ENCODE measurements around the gene S100A1.
"Not testable (repeated sequence)": the region's sequence is repeated elsewhere in the genome, so short reads cannot be mapped to it uniquely, and the experiment has no call there.

S100A1 gene

GRCh38 chr1:153629971-153630370, 1.7 kb downstream of the S100A1 start:
- H3K4me3 Mint-ChIP-seq: no peak overlapping the region
- no peaks in the 10 kb centered on the region for H3K27me3 Mint-ChIP-seq (ENCODE audit: low read depth)
- H3K27ac Mint-ChIP-seq: no peak overlapping the region
- H3K4me1 Mint-ChIP-seq (ENCODE audit: low read depth): peaks cover 18% of the 10 kb centered on the region
- H3K9me3 Mint-ChIP-seq: no peaks in the 10 kb centered on the region
- DNase-seq (ENCODE audit: low spot score): no peak
- H3K36me3 Mint-ChIP-seq (ENCODE audit: low read depth): peaks cover 4% of the 10 kb centered on the region

- Mint-ChIP-seq H3K4me3 (no peak overlapping the region), H3K36me3 (ENCODE audit: low read depth) (peaks cover 5% of the 10 kb centered on the region), H3K27ac (no peak overlapping the region), H3K27me3 (ENCODE audit: low read depth) (no peaks in the 10 kb centered on the region), H3K4me1 (ENCODE audit: low read depth) (peaks cover 19% of the 10 kb centered on the region), H3K9me3 (no peaks in the 10 kb centered on the region)
- DNase-seq (ENCODE audit: low spot score): no peak
Measured at GRCh38 chr1:153630384-153630783, 2.1 kb downstream of the S100A1 start.

- Mint-ChIP-seq H3K27me3 (ENCODE audit: low read depth) (no peaks in the 10 kb centered on the region), H3K27ac (peak overlapping the region; percentile 29), H3K36me3 (ENCODE audit: low read depth) (peaks cover 9% of the 10 kb centered on the region), H3K9me3 (no peaks in the 10 kb centered on the region), H3K4me1 (ENCODE audit: low read depth) (peaks cover 21% of the 10 kb centered on the region), H3K4me3 (no peak overlapping the region)
- no peak for DNase-seq (ENCODE audit: low spot score)
Measured at GRCh38 chr1:153631047-153632022, 3.1 kb downstream of the S100A1 start.

GRCh38 chr1:153633161-153633753, 5.0 kb downstream of the S100A1 start:
- Mint-ChIP-seq H3K4me3 (peak overlapping the region; percentile 95), H3K27ac (peak overlapping the region; percentile 100), H3K36me3 (ENCODE audit: low read depth) (peaks cover 24% of the 10 kb centered on the region), H3K9me3 (no peaks in the 10 kb centered on the region), H3K4me1 (ENCODE audit: low read depth) (peaks cover 28% of the 10 kb centered on the region), H3K27me3 (ENCODE audit: low read depth) (no peaks in the 10 kb centered on the region)
- no peak for DNase-seq (ENCODE audit: low spot score)

DNA sequence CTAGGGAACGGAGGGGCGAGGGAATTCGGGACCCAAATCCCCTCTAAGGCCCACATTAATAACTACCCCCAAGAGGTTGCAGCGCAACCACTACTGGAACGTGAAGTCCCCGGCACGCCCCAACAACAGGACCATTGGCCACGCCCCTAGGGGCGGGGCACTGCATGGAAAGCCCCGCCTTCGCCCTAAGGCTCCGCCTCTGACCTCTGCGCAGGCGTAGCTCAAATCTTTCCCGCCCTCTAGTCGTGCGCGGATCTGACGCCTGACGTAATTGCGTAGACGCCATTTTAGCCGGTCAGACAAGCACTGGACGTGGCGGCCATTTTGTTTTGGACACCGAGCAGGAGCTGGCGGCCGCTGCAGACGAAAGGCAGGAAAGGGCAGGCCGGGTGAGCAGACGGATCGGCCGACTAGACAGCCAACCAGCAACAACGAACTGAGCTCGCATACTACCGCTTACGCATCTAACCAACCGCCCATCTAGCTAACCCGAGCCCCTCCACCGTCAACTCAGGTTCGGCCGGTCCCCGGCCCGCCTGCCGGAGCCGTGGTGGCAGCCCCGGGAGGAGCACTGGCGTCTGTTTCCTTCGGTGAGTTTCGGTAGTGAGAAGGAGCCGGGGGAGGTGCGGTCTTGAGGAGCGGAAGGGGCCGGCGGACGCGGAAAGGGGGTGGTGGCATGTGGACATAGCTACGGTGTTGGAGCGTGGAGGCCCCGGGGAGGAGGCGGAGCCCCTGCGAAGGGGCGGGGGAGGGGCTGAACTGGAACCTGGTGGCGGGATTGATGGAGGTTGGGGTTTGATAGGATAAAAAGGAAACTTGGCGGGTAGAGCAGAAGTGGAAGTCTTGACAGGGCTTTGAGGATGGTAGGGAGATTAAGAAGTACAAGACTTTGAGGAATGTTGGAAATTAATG, 5.8 kb downstream of the S100A1 start, which contains the start of gene CHTOP:
Gene CHTOP, plus strand, starts transcription at position 313 of the 912 bp plus-strand sequence. CDS start 2,523 bp downstream, outside the sequence.
- Mint-ChIP-seq H3K27me3 (ENCODE audit: low read depth) (no peaks in the 10 kb centered on the region), H3K9me3 (no peaks in the 10 kb centered on the region), H3K4me1 (ENCODE audit: low read depth) (peaks cover 28% of the 10 kb centered on the region), H3K36me3 (ENCODE audit: low read depth) (peaks cover 30% of the 10 kb centered on the region), H3K4me3 (peak within 1 kb of the TSS; percentile 95), H3K27ac (peak within 1 kb of the TSS; percentile 100)
- DNase-seq (ENCODE audit: low spot score): peak; percentile 97

DNA sequence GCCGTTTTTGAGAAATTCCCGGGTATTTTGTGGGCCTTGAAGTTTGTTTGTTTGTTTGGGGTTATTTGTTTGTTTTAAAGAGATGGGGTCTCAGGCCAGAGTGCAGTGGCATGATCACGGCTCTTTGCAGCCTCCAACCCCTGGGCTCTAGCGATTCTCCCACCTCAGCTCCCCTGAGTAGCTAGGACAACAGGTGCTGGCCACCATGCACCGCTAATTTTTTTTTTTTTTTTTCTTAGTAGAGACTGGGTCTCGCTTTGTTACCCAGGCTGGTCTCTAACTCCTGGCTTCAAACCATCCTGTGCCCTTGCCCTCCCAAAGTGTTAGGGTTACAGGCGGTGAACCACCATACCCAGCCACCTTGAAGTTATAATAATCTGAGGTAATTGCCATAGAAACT, 7.6 kb downstream of the S100A1 start:
- no peak for DNase-seq (ENCODE audit: low spot score)
- Mint-ChIP-seq H3K9me3 (no peaks in the 10 kb centered on the region), H3K36me3 (ENCODE audit: low read depth) (peaks cover 38% of the 10 kb centered on the region), H3K4me3 (peak overlapping the region; percentile 95), H3K4me1 (ENCODE audit: low read depth) (peaks cover 27% of the 10 kb centered on the region), H3K27ac (peak overlapping the region; percentile 70), H3K27me3 (ENCODE audit: low read depth) (no peaks in the 10 kb centered on the region)

- no peak for DNase-seq (ENCODE audit: low spot score)
- no peaks in the 10 kb centered on the region for H3K27me3 Mint-ChIP-seq (ENCODE audit: low read depth)
- no peak overlapping the region for H3K4me3 Mint-ChIP-seq
- H3K36me3 Mint-ChIP-seq (ENCODE audit: low read depth): peaks cover 43% of the 10 kb centered on the region
- no peaks in the 10 kb centered on the region for H3K9me3 Mint-ChIP-seq
- peaks cover 28% of the 10 kb centered on the region for H3K4me1 Mint-ChIP-seq (ENCODE audit: low read depth)
- H3K27ac Mint-ChIP-seq: no peak overlapping the region
Measured at GRCh38 chr1:153636312-153636711, 8.1 kb downstream of the S100A1 start.

- DNase-seq (ENCODE audit: low spot score): no peak
- H3K27me3 Mint-ChIP-seq (ENCODE audit: low read depth): no peaks in the 10 kb centered on the region
- H3K4me3 Mint-ChIP-seq: no peak overlapping the region
- no peak overlapping the region for H3K27ac Mint-ChIP-seq
- peaks cover 60% of the 10 kb centered on the region for H3K36me3 Mint-ChIP-seq (ENCODE audit: low read depth)
- no peaks in the 10 kb centered on the region for H3K9me3 Mint-ChIP-seq
- H3K4me1 Mint-ChIP-seq (ENCODE audit: low read depth): peaks cover 20% of the 10 kb centered on the region
Measured at GRCh38 chr1:153638261-153638660, 10.0 kb downstream of the S100A1 start.

DNA sequence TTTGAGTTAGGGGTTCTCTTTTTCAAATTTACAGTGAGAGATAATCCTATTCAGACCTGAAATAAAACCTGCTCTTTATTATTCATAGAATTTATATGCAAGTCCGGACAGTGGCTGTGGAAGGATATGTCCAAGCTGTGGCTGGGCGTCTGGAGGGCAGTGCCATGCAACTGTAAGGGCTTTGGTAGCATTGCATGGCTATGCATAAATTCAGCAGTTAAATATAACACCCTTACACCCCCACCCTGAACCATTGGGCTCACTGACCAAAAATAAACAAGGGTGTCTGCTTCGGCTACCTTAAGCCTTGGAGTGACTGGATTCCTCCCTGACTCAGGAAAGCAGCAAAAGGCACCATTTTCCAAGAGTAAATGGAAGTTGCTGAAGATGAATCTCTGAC, 11.0 kb downstream of the S100A1 start:
- DNase-seq (ENCODE audit: low spot score): no peak
- peaks cover 20% of the 10 kb centered on the region for H3K4me1 Mint-ChIP-seq (ENCODE audit: low read depth)
- no peak overlapping the region for H3K27ac Mint-ChIP-seq
- peaks cover 69% of the 10 kb centered on the region for H3K36me3 Mint-ChIP-seq (ENCODE audit: low read depth)
- H3K27me3 Mint-ChIP-seq (ENCODE audit: low read depth): no peaks in the 10 kb centered on the region
- no peak overlapping the region for H3K4me3 Mint-ChIP-seq
- H3K9me3 Mint-ChIP-seq: no peaks in the 10 kb centered on the region

- not testable (repeated sequence) for H3K27ac Mint-ChIP-seq; H3K27me3 Mint-ChIP-seq (ENCODE audit: low read depth); H3K9me3 Mint-ChIP-seq; H3K4me3 Mint-ChIP-seq; DNase-seq (ENCODE audit: low spot score)
- Mint-ChIP-seq H3K36me3 (ENCODE audit: low read depth) (peaks cover 74% of the 10 kb centered on the region), H3K4me1 (ENCODE audit: low read depth) (peaks cover 20% of the 10 kb centered on the region)
Measured at GRCh38 chr1:153640213-153640612, 12.0 kb downstream of the S100A1 start.

DNA sequence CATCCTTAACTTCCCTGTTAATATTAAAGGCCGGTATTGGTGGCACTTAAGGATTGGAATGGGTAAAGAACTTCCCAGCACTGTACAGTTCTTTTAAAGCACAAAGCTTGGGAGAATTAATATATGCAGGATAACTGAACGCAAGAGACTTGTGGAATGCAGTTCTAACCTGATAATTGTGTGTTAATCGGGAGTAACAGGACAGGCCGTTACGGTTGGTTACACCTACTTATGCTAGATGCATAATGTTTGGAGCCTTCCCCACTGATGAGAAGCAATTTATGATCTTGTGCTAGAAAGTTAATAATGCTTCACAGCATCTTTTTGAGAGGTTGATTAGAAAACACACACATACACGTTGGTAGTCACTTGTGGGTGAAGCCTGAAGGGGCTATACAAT, 12.6 kb downstream of the S100A1 start:
- peaks cover 23% of the 10 kb centered on the region for H3K4me1 Mint-ChIP-seq (ENCODE audit: low read depth)
- H3K4me3 Mint-ChIP-seq: no peak overlapping the region
- H3K27me3 Mint-ChIP-seq (ENCODE audit: low read depth): no peaks in the 10 kb centered on the region
- no peak overlapping the region for H3K27ac Mint-ChIP-seq
- no peak for DNase-seq (ENCODE audit: low spot score)
- no peaks in the 10 kb centered on the region for H3K9me3 Mint-ChIP-seq
- peaks cover 77% of the 10 kb centered on the region for H3K36me3 Mint-ChIP-seq (ENCODE audit: low read depth)

GRCh38 chr1:153642161-153642560, 13.9 kb downstream of the S100A1 start:
- Mint-ChIP-seq H3K4me3 (no peak overlapping the region), H3K4me1 (ENCODE audit: low read depth) (peaks cover 23% of the 10 kb centered on the region), H3K36me3 (ENCODE audit: low read depth) (peaks cover 79% of the 10 kb centered on the region), H3K9me3 (no peaks in the 10 kb centered on the region), H3K27me3 (ENCODE audit: low read depth) (no peaks in the 10 kb centered on the region), H3K27ac (no peak overlapping the region)
- no peak for DNase-seq (ENCODE audit: low spot score)

GRCh38 chr1:153643100-153643499, 14.9 kb downstream of the S100A1 start:
- H3K27ac Mint-ChIP-seq: no peak overlapping the region
- H3K4me1 Mint-ChIP-seq (ENCODE audit: low read depth): peaks cover 22% of the 10 kb centered on the region
- H3K4me3 Mint-ChIP-seq: no peak overlapping the region
- no peaks in the 10 kb centered on the region for H3K9me3 Mint-ChIP-seq
- peaks cover 79% of the 10 kb centered on the region for H3K36me3 Mint-ChIP-seq (ENCODE audit: low read depth)
- no peaks in the 10 kb centered on the region for H3K27me3 Mint-ChIP-seq (ENCODE audit: low read depth)
- no peak for DNase-seq (ENCODE audit: low spot score)

Measured in T-helper 2 cell treated with Interferon-gamma antibody and Interleukin-4, amounts not matched to agents 5 μg/mL and 100 μg/mL, for 36 hours (primary cell).